ENCODE results near the gene FTSJ3.

DNA sequence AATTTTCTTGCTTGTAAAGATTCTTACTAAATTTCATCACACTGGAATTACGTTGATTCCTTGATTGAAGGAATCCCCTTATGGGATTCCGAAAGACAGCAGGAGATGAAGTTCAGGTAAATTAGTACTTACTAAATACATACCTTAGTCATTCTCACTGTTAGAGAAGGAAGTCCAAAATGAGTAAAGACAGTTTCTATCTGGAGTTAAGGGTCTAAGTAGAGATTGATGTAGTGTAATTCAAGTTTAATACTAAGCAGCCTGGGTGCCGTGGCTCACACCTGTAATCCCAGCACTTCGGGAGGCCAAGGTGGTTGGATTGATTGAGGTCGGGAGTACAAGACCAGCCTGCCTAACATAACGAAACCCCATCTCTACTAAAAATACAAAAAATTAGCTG is 43.9 kb downstream of the FTSJ3 start:
- TF ChIP-seq HNF4G (IDR thresholded peaks at IDR 0.05) (no peak), TAF1 (conservative IDR thresholded peaks at IDR 0.05) (no peak), GABPA (IDR thresholded peaks at IDR 0.05 in 1 of 2, conservative IDR thresholded peaks at IDR 0.05 in 1 of 2) (no peak), YY1 (IDR thresholded peaks at IDR 0.05) (no peak), RAD21 (IDR thresholded peaks at IDR 0.05) (no peak), EGR1 (IDR thresholded peaks at IDR 0.05; ENCODE audit: low read depth in 2 of 2) (no peak), RXRA (IDR thresholded peaks at IDR 0.05) (no peak)
- TF ChIP-seq, protein P1, sequence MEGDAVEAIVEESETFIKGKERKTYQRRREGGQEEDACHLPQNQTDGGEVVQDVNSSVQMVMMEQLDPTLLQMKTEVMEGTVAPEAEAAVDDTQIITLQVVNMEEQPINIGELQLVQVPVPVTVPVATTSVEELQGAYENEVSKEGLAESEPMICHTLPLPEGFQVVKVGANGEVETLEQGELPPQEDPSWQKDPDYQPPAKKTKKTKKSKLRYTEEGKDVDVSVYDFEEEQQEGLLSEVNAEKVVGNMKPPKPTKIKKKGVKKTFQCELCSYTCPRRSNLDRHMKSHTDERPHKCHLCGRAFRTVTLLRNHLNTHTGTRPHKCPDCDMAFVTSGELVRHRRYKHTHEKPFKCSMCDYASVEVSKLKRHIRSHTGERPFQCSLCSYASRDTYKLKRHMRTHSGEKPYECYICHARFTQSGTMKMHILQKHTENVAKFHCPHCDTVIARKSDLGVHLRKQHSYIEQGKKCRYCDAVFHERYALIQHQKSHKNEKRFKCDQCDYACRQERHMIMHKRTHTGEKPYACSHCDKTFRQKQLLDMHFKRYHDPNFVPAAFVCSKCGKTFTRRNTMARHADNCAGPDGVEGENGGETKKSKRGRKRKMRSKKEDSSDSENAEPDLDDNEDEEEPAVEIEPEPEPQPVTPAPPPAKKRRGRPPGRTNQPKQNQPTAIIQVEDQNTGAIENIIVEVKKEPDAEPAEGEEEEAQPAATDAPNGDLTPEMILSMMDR (IDR thresholded peaks at IDR 0.05; ENCODE audit: low read depth, low read length, missing input control) = no peak
